HG02759 (cell line): Measurements from ENCODE around the gene HSPBAP1.
"Not testable (repeated sequence)": the region's sequence is repeated elsewhere in the genome, so short reads cannot be mapped to it uniquely, and the experiment has no call there.

Experiments used
- ATAC-seq: cut with Tn5 transposase; IDR thresholded peaks from one replicate; pipeline ENCODE4 v1.9.1; 2021; ENCODE audit warnings: mild to moderate bottlenecking, moderate library complexity; ENCODE audit not compliant: unreplicated experiment

Gene HSPBAP1

DNA sequence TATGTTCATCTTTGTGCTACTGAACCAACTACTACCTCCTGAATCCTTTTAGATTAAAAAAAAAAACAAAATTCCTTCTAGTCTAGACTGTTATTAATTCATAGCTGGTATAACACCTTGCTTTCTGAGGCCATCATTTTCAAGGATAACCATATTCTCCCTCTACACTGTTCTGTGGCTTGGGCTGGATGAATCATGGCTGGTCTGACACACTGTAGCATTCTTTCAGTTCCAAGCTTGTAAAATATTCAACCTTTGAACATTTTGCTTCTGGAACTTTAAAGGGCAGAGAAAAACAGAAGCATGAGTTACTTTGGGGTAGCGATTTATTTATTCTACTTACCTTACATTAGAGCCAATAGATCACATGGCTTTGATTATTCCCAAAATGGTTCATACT lies 7.6 kb downstream of the HSPBAP1 start:
- no peak for ATAC-seq

DNA sequence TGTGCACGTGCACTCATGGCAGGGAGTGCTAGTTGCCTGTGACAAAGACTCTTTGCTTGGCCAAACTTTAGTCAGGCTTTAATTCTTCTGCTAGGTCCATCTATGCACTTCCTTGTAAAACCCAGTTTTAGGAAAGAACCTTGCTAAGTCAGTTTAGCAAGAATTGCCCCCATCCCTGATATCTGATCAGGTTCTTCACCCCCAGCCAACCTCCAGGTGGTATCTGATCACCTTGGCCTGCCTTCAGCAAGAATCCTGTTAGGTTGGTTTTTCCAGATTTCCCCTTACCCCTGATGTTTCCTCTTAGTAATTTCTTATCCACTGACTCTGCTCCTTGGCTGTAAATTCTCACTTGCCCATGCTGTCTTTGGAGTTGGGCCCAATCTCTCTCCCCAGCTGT lies 8.4 kb downstream of the HSPBAP1 start:
- ATAC-seq: no peak

DNA sequence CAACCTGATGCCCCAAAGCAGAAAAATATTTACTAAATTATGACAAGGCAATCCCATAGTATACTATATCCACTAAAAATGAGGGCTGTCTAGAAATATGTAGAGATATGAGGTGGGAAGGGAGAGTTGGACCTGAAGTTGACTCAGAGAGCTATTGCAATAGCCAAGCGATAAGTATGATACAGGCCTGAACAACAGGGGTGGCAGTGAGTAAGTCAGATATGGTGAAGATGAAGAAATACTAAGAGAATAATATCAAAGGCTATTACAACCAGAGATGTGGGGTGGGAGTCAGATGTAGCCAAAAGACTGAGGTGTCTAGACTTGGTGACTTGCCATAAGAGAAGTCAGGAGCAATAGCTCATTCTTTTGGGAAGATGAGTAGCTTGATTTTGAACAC lies 9.2 kb downstream of the HSPBAP1 start:
- ATAC-seq: no peak

DNA sequence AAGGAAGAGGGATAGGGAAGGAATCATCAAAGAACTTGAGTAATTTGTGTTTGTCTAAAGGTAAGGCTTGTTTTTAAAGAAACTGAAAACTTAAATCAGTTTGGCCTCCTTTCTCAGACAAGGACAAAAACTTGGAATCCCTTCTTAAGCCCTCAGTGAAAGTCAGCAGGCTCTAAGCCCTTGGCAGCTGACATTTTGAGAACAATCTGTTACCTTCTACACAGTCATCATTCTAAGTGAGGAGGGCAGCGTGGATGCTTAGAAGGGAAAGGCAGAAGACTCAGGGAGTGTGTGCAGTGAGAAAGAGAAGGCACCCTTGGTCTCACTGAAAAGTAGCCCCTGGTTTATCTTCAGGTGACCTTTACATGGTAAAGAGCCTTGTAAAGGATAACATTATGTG lies 10.8 kb downstream of the HSPBAP1 start:
- ATAC-seq: no peak

DNA sequence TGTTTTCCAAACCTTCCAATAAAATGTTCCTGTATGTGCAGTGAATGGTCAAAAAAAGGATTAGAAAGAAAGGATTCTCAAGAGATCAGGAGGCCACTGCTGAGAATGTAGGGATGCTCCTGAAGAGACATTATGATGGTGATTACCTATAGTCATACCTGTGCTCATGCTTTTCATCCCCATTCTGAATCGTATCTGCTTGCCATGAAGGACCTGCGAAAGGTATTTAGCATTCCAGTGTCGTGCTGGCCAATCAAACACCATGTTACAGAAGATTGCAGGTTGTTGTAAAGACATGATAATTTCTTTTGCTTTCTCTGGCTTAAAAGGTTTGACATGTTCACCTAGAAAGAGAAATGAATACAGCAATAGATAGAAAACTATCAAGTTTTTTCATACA lies 16.1 kb downstream of the HSPBAP1 start:
- ATAC-seq: no peak

DNA sequence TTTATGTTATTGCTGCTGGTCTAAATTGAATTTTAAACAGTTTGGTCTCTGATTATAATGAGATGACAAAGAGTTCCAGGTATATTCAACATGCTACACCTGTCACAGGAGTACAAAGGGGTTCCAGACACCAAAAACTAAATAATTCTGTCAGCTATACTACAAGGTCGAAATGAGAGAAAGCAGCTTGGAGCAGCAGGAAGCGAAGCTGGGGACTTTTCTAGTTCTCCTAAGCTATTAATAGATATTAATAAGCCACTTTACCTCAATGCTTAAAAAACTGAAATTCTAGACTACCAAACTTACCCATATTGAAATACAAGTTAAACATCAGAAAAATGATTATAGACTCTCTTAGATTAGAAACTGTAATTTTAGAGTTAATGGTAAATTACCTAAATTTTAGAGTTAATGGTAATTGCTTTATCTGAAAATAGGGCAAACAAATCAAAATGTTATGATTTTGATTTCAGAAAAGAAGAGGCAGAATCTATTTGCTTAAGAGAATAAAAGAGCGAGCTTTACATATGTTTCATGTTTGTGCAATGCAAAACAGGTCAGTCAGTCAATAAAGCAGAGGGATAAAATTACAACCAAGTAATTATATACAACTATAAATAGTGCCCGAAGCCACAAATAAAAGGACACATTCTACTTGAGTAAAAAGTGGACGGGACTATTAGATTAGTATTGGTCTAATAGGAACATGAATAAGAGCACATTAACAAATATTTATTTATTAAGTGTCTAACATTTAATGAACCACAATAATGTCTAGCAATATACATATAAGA lies 16.8 kb downstream of the HSPBAP1 start:
- ATAC-seq: no peak

DNA sequence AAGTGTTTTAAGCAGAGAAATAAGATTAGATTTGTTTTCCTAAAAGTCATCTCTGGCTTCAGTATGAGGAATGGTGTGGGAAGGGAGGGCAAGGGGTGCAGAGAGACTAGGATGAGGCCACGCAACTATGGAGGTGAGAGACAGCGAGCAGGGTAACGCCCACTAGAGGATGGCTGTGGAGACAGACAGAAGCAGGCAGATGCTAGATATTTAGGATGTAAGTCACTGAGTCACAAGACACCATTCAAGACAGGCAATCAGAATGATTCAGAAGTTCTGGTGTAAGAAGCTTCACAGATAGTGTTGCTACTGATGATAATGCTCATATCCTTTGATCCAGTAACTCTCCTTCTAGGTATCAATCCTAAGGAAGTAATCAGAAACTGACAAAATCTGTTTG lies 19.1 kb downstream of the HSPBAP1 start:
- no peak for ATAC-seq

DNA sequence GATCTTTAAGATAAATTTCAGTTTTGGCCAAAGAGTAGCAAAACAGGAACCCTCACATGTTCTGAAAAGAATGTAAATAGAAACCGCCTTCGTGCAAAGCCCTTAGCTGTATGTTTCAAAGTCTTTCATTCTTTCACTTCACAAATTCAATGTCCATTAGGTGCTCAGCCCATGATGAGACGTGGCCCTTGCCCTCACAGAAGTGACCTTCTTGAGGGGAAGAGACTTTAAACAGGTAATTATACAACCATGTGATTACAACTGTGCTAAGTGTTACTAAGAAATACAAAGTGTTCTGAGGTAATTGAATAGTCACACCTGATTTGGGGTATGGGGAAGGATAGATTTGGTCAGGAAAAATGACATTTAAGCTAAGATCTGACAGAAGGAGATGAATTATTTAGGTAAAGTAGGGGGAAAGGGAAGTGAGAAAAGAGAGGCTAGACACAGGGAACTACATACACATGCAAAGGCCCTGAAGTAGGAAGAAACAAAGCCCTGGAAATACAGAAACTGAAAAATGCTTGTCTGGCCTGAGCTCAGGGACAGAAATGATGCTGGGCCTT lies 19.6 kb downstream of the HSPBAP1 start:
- no peak for ATAC-seq

DNA sequence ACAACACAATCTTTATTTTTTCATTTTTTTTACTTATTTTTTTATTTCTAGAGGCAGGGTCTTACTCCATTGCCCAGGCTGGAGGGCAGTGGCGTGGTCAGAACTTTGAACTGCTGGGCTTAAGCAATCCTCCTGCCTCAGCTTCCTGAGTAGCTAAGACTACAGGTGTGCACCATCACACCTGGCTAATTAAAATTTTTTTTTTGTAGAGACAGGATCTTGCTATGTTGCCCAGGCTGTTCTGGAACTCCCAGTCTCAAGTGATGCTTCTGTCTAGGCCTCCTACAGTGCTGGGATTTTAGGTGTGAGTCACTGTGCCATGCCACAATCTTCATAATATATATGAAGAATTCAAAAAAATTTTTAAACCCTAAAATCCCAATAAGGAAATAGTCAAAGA lies 20.8 kb downstream of the HSPBAP1 start:
- ATAC-seq: no peak

DNA sequence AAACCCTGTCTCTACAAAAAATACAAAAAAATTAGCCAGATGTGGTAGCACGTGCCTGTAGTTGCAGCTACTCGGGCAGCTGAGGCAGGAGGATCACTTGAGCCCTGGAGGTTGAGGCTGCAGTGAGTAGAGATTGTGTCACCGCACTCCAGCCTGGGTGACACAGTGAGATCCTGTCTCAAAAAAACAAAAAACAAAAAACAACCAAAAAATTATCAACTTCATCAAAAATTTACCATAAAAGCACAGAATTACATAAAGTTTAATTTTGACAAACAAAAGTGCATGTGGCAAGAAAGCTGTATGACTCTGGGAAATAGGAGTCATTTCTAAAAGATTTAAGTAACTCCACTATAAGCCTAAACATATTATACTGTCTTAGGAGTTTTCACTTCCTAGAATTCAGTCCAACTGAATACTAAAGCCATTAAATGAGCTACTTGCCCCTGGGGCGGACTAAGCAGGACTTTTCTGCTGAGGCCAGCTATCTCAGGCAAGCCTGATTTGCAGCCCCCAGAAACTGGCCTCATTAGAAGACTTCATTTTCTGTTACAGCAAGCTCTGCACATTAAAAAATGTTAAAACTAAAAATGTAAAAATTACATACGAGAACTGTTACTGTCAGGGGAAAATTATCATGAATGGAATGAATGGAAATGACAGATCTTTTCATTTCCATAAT lies 23.0 kb downstream of the HSPBAP1 start:
- ATAC-seq: no peak

DNA sequence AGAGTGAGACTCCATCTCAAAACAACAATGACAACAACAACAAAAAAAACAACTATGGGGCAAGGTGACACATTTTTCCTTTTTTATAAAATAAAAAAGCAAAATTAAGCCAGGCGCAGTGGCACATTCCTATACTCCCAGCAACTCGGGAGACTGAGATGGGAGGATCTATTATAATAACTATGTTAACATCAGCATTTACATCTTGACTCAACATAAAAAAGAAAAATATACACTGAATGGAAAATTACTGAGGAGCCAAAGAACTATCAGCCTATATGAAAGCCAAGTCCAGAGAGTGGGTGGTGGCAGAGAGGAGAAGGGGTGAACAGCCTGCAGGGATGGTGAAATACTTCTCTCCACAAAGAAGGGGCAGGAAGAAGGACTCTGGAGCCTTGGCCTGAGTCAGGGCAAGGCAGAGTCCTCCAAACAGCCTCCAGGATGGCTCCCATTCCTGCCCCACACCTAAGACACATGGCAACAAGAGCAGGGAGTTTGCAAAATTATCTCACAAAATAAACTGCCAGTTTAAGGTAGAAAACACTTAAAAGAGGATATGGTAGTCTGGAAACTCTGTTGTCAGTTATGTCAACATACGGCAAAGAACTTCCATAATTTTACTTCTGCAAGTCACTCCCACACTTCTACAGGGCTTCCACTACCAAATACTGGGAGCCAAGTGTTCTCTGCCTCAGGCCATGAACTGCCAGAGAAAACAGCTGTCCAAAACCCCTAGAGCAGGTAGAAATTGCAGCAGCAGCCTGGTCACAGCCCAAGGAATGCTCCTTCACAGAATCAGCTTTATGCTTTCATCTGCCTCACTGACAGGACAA lies 25.9 kb downstream of the HSPBAP1 start:
- no peak for ATAC-seq

DNA sequence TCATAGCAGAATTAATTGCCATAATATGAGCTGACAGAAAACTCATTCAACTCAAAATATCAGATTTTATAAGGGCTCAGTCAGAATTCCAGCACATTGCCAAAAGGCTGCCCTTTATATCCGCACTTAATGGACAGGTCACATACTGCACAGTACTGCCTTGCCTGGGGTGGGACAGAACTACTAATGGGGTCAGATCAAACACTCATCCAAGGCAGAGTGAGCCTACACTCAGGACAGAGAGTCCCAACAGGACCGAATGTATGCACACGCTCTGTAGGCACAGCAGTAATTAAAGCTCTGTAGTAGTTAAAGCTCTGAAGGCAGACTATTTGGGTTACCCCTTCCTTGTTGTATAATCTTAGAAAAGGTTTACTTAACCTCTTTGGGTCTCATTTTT lies 27.2 kb downstream of the HSPBAP1 start:
- no peak for ATAC-seq

DNA sequence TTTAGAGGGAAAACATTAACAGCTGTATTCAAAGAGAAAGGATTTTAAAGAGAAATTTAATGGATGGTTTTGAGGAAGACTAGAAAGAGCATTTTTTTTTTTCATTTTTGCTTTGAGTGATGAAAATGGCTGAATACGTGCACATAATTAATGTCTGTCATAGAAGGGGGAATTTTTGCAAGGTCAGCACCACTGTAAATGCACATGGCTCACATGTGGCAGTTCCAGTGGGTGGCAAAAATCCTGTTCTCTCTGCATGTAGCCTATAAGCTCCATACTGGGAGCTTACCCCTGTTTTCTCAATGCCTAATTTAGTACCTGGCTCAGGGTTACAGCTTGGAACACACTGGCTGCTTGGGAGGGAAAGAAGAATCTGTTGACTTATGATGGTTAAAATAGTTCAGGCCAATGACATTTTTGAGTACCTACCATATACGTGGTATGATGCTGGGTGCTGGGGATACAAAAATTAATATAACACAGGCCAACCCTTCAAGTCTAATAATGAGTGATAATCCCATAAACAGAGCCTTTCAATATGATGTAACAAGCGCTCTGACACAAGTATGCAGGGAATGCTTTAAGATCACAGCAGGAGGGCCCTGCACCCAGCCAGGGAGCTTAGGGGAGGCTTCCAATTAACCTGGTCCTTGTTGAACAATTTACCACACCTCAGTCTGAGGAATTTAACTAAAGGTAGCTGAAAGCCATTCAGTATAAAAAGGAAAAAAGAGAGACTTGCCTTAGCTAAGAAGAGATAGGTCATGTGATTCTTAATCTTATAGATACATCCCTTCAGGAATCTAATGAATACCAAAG lies 33.0 kb downstream of the HSPBAP1 start:
- ATAC-seq: no peak

DNA sequence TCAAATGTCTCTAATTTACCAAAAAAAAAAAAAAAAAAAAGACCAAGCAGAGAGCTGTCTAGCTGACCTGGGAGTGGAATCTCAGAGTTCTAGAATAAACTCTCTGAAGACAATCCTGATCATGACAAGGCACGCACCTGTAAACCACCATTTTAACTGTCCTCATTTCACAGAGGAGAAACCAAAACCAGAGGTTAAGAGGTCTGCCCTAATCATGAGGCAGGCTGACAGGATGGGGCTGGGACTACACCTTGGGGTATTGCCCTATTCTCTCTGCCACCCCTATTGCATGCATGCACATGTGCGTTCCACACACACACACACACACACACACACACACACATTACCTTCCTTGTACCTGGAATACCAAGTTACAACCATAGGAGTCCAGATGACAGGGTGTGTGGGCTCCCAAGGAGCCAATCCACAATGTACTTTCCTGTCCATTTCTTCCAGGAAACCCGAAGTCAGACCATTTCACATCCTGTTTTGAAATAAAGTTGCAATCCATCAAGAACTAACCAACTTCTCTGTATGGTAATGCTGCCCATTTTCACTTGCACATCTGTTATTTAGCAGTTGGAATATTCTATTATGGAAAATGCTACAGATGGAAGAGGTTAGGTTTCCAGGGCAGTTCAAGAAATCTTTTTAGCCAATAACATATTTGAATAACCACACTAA lies 34.6 kb downstream of the HSPBAP1 start:
- ATAC-seq: no peak

DNA sequence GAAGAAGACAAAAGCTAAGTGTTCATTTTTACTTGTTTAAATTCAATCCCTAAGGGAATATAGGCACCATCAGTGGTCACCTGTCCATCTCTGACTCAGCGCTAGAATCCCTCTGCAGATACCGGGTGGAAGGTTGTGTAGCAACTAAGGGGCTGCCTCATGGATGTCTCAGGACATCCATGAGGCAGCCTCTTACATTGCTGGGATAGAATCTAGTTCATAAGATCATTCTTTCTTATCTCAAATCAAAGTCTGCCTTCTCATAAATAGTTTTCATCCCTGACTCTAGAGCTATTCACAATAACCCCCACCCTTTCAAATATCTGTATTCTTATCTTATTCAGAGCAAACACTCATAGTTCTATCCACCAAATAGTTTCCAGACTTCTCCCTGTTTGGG lies 38.1 kb downstream of the HSPBAP1 start:
- ATAC-seq: no peak

DNA sequence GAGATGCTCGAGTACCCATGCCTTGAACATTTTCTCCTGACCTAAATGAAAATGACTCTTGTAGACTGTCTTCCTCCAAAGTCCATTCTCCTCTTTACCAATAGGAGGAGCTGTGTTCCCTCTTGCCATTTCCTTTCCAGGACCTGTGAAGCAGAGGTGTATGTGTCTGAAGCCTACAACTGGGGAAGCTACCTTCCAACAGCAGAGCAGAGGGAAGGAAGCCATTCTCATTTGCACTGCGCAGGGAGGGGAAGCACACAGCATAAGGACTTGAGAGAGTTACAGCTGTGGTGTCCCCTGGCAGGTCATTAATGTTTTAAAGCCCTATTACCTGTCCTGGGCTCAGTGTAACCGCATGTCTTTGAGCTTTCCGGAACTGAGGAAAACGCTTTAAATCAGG lies 38.7 kb downstream of the HSPBAP1 start:
- ATAC-seq: no peak

DNA sequence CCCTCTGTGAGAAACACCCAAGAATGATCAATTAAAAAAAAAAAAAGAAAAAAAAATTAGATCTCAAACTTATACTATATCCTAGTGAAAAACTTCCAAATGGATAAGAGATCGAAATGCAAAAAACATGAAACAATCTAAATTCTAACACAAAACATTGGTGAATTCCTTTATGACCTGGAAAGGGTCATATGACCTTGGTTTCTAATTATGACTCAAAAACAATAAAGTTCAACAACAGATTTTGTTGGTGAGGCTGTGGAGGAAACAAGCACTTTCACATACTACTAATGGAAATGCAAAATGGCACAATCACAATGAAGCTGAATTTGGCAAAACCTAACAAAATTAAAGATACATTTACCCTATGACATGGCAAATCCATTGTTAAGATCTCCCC lies 45.3 kb downstream of the HSPBAP1 start:
- no peak for ATAC-seq

DNA sequence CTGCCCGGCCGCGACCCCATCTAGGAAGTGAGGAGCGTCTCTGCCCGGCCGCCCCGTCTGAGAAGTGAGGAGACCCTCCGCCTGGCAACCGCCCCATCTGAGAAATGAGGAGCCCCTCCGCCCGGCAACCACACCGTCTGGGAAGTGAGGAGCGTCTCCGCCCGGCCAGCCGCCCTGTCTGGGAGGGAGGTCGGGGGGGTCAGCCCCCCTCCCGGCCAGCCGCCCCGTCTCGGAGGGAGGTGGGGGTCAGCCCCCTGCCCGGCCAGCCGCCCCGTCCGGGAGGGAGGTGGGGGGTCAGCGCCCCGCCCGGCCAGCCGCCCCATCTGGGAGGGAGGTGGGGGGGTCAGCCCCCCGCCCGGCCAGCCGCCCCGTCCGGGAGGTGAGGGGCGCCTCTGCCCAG lies 46.3 kb downstream of the HSPBAP1 start:
- ATAC-seq: not testable (repeated sequence)

DNA sequence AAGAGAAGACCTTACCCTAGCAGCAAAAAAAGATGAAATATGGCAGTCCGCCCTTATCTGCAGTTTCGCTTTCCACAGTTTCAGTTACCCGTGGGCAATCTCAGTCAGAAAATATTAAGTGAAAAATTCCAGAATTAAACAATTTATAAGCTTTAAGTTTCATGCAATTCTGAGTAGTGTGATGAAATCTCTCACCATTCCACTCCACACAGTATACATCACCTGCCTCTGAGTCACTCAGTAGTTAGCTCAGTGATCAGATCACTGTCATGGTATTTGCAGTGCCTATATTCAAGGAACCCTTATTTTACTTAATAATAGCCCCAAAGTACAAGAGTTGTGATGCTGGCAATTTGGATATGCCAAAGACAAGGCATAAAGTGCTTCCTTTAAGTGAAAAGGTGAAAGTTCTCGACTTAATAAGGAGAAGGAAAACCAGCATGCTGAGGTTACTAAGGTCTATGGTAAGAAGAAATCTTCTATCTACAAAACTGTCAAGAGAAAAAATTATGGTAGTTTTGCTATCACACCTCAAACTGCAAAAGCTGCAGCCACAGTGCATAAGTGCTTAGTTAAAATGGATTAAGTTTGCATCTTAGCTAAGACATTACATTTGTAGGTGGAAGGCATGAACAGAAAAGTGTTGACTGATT lies 48.1 kb downstream of the HSPBAP1 start:
- no peak for ATAC-seq
